Osteocyte (in vitro differentiated cells): ENCODE data around the gene ANAPC2. TPM values are rescaled to one million over a fixed set of nuclear protein-coding genes. Genes with fewer than 3 reads are reported as not detected.

Experiments used
- DNase-seq: peaks from one replicate; pipeline ENCODE4 v3.0.0; 2021; ENCODE audit warnings: mixed read lengths; ENCODE audit not compliant: unreplicated experiment; ENCODE audit errors: extremely low spot score
- H3K27ac Mint-ChIP-seq: one replicate; pipeline ENCODE4 v1.8.0; 2021; ENCODE audit warnings: mild to moderate bottlenecking, mixed read lengths; ENCODE audit not compliant: unreplicated experiment
- H3K27me3 Mint-ChIP-seq: one replicate; pipeline ENCODE4 v1.8.0; 2021; ENCODE audit warnings: mixed read lengths; ENCODE audit not compliant: unreplicated experiment
- H3K36me3 Mint-ChIP-seq: one replicate; pipeline ENCODE4 v1.8.0; 2021; ENCODE audit warnings: mixed read lengths; ENCODE audit not compliant: unreplicated experiment
- H3K4me1 Mint-ChIP-seq: one replicate; pipeline ENCODE4 v1.8.0; 2021; ENCODE audit warnings: mixed read lengths; ENCODE audit not compliant: unreplicated experiment
- H3K4me3 Mint-ChIP-seq: one replicate; pipeline ENCODE4 v1.8.0; 2021; ENCODE audit warnings: mild to moderate bottlenecking, moderate library complexity, mixed read lengths; ENCODE audit not compliant: unreplicated experiment
- H3K9me3 Mint-ChIP-seq: one replicate; pipeline ENCODE4 v1.8.0; 2021; ENCODE audit warnings: mixed read lengths; ENCODE audit not compliant: unreplicated experiment
- total RNA-seq: library from RNA; stranded (reverse); gene quantifications from 2 replicates; pipeline ENCODE4 v1.2.1, GENCODE V29; 2021
- TF ChIP-seq, protein P1 (sequence below): fragments of 200-600 bp; sonication (generic); IDR thresholded peaks from 2 replicates; pipeline ENCODE4 v1.5.0; 2021; ENCODE audit warnings: antibody characterized with exemption, mild to moderate bottlenecking, moderate library complexity

ANAPC2 gene
- total RNA-seq, 1 donor from 2014 or later = 61.0 TPM

DNA sequence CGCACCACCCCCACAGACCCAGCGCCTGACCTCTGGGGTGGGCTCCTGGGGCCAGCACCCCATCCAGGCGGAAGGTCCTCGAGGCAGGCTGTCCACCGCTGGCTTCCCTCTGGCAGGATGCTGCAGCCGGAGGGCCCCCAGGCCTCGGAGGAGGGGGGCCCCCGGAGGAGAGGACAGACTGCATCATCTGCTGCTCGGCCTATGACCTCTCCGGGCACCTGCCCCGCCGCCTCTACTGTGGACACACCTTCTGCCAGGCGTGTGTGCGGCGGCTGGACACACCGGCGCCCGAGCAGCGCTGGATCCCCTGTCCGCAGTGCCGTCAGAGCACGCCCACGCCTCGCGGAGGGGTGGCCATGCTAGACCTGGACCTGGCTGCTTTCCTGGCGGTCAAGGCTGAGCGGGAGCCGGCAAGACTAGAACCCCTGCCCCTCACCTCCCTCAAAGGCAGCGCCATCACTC lies 40.2 kb upstream of the ANAPC2 start:
- Mint-ChIP-seq H3K27ac (no peak overlapping the region), H3K4me3 (no peak overlapping the region), H3K27me3 (no peaks in the 10 kb centered on the region), H3K4me1 (peaks cover 6% of the 10 kb centered on the region), H3K36me3 (no peaks in the 10 kb centered on the region), H3K9me3 (no peaks in the 10 kb centered on the region)
- no peak for DNase-seq
- TF ChIP-seq, protein P1, sequence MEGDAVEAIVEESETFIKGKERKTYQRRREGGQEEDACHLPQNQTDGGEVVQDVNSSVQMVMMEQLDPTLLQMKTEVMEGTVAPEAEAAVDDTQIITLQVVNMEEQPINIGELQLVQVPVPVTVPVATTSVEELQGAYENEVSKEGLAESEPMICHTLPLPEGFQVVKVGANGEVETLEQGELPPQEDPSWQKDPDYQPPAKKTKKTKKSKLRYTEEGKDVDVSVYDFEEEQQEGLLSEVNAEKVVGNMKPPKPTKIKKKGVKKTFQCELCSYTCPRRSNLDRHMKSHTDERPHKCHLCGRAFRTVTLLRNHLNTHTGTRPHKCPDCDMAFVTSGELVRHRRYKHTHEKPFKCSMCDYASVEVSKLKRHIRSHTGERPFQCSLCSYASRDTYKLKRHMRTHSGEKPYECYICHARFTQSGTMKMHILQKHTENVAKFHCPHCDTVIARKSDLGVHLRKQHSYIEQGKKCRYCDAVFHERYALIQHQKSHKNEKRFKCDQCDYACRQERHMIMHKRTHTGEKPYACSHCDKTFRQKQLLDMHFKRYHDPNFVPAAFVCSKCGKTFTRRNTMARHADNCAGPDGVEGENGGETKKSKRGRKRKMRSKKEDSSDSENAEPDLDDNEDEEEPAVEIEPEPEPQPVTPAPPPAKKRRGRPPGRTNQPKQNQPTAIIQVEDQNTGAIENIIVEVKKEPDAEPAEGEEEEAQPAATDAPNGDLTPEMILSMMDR = no peak

- H3K4me3 Mint-ChIP-seq = no peak overlapping the region
- no peaks in the 10 kb centered on the region for H3K9me3 Mint-ChIP-seq
- no peak for DNase-seq
- peak overlapping the region; percentile 25 for H3K27ac Mint-ChIP-seq
- TF ChIP-seq, protein P1 = no peak
- H3K27me3 Mint-ChIP-seq = no peaks in the 10 kb centered on the region
- no peaks in the 10 kb centered on the region for H3K36me3 Mint-ChIP-seq
- peaks cover 8% of the 10 kb centered on the region for H3K4me1 Mint-ChIP-seq
Measured at GRCh38 chr9:137227853-137228505, 39.6 kb upstream of the ANAPC2 start.

DNA sequence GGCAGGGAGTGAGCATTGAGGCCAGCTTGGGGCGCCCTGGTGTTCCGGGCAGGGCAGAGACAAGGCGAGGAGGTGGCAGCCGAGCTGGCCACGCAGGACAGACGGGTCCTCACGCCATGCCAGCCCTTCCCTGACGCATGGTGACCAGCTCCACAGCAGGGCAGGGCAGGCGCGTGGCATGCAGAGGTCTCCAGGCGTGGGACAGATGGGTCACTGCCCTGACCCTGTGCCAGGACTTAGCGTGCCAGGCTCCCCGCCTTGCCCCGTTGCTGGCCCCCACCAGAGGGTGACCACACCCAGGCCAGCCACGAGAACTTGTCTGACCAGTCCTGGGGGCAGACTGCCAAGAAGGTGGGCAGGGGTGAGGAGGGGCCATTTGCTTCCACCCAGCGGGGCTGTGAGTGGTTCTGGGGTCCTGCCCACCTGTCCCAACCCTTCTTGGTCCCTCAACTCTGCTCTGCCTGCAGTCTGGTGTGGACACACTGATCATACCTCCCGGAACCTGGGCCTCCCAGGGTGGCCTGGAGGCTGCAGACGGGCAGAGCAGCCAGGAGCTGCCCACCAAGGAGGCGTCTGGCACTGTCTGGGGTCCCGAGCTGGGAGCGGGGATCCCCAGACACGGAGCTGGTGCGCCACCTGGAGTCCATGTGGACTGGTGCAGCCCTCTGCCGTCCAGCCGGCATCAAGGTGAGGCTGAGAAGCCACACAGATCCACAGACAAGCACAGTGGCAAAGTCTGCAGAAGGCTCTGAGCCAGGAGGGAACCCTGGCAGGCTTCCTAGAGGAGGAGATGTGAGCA lies 38.9 kb upstream of the ANAPC2 start, which contains the start of gene RNF224:
Gene RNF224 (plus strand): TSS at position 449 of the 799 bp plus-strand sequence. CDS start 834 bp downstream, outside the sequence.
- H3K27ac Mint-ChIP-seq = peak within 1 kb of the TSS; percentile 25
- no peaks in the 10 kb centered on the region for H3K27me3 Mint-ChIP-seq
- TF ChIP-seq, protein P1 = peak; percentile 89
- peak; percentile 91 for DNase-seq
- no peaks in the 10 kb centered on the region for H3K36me3 Mint-ChIP-seq
- no peak within 1 kb of the TSS for H3K4me3 Mint-ChIP-seq
- H3K4me1 Mint-ChIP-seq = peaks cover 10% of the 10 kb centered on the region
- H3K9me3 Mint-ChIP-seq = no peaks in the 10 kb centered on the region

DNA sequence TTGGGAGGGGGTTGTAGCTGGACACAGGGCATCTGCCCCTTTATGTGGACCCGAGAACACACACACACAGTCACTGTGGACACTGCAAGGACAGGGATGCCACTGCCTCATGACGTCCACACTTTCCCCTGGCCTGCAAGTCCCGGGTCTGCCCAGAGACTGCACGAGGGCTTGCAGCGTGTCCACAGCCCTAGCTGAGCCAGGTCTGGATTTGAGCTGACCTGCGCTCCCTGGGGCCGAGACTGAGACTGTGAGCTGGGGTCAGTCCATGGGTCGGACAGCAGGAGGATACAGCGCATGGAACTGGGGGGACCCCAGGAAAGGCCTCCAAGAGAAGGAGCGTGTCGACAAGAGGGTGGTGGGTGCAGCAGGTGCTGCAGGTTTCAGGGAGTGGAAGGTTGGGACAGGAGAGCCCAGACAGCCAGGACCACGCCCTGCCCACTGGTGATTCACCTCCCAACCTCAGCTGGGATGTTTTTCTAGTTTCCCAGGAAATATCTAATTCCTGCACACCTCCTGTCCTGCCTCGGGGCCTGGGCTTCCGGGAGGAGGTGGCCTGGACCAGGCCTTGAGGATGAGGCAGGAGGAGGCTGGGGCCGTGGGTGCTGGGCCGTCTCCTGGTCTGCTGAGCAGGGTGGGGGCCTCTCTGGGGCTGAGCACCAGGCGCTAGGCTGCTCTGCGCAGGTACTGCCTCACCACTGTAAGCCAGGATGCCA lies 38.1 kb upstream of the ANAPC2 start:
- no peaks in the 10 kb centered on the region for H3K27me3 Mint-ChIP-seq
- H3K36me3 Mint-ChIP-seq = no peaks in the 10 kb centered on the region
- no peaks in the 10 kb centered on the region for H3K9me3 Mint-ChIP-seq
- H3K27ac Mint-ChIP-seq = no peak overlapping the region
- TF ChIP-seq, protein P1 = no peak
- H3K4me1 Mint-ChIP-seq = peaks cover 10% of the 10 kb centered on the region
- no peak for DNase-seq
- no peak overlapping the region for H3K4me3 Mint-ChIP-seq
